ENCODE data around the gene VAMP7.

Gene VAMP7

DNA sequence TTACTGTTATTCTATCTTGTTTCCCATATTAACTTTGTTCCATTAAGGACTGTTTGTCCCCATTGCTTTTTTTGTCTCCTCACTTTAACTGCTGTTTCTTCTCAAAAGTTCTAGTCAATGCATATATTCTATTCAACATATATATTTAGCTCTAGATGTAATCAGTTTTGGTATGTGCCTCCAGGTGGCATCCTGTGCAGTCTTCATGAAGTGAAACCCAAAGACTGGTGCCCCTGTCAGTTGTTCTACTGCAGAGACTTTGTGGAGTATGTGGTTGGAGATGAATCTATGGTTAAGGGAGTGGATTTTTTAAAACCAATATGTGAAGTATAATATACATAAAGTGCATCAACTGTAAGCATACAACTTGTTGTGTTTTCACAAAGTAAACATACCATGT is 57.0 kb downstream of the VAMP7 start:
- Histone ChIP-seq H3K27me3 (ENCODE audit: control insufficient read depth, insufficient read depth, low read length) (no peaks in the 10 kb centered on the region), H3K4me3 (ENCODE audit: low read length) (no peak overlapping the region), H3K9ac (ENCODE audit: low read length) (no peak overlapping the region), H3K36me3 (ENCODE audit: control insufficient read depth, insufficient read depth, low read length) (no peaks in the 10 kb centered on the region), H3K27ac (ENCODE audit: low read depth, low read length) (no peak overlapping the region), H3K4me1 (ENCODE audit: control insufficient read depth, insufficient read depth, low read length) (no peaks in the 10 kb centered on the region)

DNA sequence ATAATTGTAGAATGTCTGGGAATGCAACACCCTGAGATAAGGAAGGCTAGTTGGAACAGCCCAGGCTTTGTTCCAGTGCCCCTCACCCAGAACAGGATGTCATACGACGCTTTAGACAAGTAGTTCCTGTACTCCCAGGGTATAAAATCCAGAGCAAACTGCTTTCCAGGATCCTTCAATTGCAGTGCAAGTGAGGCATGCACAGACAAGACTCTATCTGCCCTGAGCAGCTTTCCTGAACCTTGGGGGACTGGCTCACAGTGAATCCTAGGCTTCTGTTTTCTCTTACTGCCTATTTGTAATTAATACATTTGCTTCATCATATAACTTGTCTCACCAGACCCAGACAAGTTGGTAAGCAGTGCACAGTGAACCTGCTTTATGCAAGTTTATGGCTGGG is 68.0 kb downstream of the VAMP7 start:
- H3K4me3 ChIP-seq (ENCODE audit: low read length): no peak overlapping the region
- no peak overlapping the region for H3K9ac ChIP-seq (ENCODE audit: low read length)
- H3K36me3 ChIP-seq (ENCODE audit: control insufficient read depth, insufficient read depth, low read length): no peaks in the 10 kb centered on the region
- no peaks in the 10 kb centered on the region for H3K4me1 ChIP-seq (ENCODE audit: control insufficient read depth, insufficient read depth, low read length)
- no peak overlapping the region for H3K27ac ChIP-seq (ENCODE audit: low read depth, low read length)
- no peaks in the 10 kb centered on the region for H3K27me3 ChIP-seq (ENCODE audit: control insufficient read depth, insufficient read depth, low read length)

DNA sequence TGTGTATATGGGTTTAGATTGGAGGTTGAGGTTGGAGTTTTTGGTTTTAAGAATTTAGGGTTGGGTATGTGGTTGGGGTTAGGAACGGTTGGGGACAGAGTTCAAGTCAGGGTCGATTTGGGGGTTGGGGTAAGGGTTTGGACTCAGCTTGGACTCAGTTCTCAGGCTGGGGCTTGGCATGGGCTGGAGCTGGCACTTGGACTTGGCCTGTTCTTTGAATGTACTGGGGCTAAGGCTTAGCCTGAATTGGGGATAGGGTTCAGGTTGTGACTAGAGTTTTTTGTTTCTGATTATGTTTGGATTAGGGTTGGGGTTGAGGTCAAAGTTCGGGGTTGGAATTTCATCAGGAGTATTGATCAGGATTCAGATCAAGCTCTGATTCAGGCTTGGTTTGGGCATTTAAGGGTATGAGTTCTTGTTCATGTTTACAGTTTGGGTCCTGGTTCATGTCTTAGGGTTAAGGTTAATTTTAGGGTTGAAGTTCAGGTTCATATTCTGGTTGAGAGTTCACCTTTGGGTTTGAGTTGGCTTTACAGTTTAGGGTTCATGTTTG is 70.2 kb downstream of the VAMP7 start:
- Histone ChIP-seq H3K4me1 (ENCODE audit: control insufficient read depth, insufficient read depth, low read length) (no peaks in the 10 kb centered on the region), H3K36me3 (ENCODE audit: control insufficient read depth, insufficient read depth, low read length) (no peaks in the 10 kb centered on the region), H3K4me3 (ENCODE audit: low read length) (no peak overlapping the region), H3K27me3 (ENCODE audit: control insufficient read depth, insufficient read depth, low read length) (no peaks in the 10 kb centered on the region), H3K27ac (ENCODE audit: low read depth, low read length) (no peak overlapping the region), H3K9ac (ENCODE audit: low read length) (no peak overlapping the region)

DNA sequence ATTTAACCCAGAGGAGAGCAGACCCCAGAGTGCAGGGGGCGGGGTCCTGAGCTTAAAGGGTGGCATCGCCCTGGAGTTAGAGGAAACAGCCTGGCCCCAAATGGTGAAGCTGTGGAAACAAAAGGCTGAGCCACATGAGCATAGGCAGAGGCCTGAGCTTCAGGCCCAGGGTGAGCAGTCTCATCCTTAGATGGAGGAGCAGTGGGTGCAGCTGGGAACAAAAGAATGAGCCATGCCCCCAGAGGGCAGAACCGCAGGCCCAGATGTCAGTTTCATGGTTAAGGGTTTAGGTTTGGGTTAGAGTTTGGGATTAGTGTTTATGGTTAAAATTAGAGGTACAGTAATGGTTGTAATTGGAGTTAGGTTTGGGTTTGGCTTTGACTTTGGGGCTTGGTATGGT is 71.9 kb downstream of the VAMP7 start:
- no peak overlapping the region for H3K9ac ChIP-seq (ENCODE audit: low read length)
- H3K27me3 ChIP-seq (ENCODE audit: control insufficient read depth, insufficient read depth, low read length): no peaks in the 10 kb centered on the region
- no peaks in the 10 kb centered on the region for H3K4me1 ChIP-seq (ENCODE audit: control insufficient read depth, insufficient read depth, low read length)
- no peaks in the 10 kb centered on the region for H3K36me3 ChIP-seq (ENCODE audit: control insufficient read depth, insufficient read depth, low read length)
- no peak overlapping the region for H3K27ac ChIP-seq (ENCODE audit: low read depth, low read length)
- H3K4me3 ChIP-seq (ENCODE audit: low read length): no peak overlapping the region

DNA sequence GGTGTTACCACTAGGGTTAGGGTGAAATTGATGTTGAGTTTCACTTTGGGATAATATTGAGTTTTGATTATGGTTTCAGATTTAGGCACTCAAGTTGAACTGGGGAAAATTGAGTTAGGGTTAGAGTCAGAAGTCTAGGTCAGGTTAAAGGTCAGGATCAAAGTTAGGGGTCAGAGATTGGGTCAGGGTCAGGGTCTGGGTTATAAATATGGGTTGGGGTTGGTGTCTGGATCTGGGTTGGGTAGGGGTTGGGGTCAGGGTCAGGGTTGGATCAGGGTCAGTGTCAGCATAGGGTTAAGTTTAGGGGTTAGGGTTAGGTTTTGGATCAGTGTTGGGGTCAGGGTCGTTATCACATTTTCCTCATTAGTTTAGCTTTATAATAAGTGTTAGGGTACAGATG is 73.6 kb downstream of the VAMP7 start:
- Histone ChIP-seq H3K4me3 (ENCODE audit: low read length) (no peak overlapping the region), H3K27ac (ENCODE audit: low read depth, low read length) (no peak overlapping the region), H3K9ac (ENCODE audit: low read length) (no peak overlapping the region), H3K27me3 (ENCODE audit: control insufficient read depth, insufficient read depth, low read length) (no peaks in the 10 kb centered on the region), H3K36me3 (ENCODE audit: control insufficient read depth, insufficient read depth, low read length) (no peaks in the 10 kb centered on the region), H3K4me1 (ENCODE audit: control insufficient read depth, insufficient read depth, low read length) (no peaks in the 10 kb centered on the region)

DNA sequence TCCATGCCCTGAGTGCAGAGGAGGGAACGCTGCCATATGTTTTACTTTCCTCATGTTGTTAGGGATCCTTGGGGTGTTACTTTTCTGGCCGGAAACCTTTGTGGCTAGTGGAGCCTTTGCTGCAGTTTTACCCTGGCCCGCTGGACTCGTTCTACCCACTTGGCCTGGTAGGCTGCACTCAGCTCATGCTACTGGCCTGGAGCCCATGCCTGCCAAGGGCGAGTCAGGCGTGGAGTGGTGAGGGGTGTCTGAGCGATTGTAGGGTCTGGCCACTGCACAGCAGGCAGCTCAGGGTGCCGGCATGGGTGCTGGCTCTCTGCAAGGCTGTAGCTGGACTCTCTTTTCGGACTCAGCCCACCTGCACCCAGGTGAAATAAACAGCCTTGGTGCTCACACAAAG is 75.0 kb downstream of the VAMP7 start:
- H3K4me1 ChIP-seq (ENCODE audit: control insufficient read depth, insufficient read depth, low read length): no peaks in the 10 kb centered on the region
- no peak overlapping the region for H3K9ac ChIP-seq (ENCODE audit: low read length)
- H3K27me3 ChIP-seq (ENCODE audit: control insufficient read depth, insufficient read depth, low read length): no peaks in the 10 kb centered on the region
- no peak overlapping the region for H3K4me3 ChIP-seq (ENCODE audit: low read length)
- no peaks in the 10 kb centered on the region for H3K36me3 ChIP-seq (ENCODE audit: control insufficient read depth, insufficient read depth, low read length)
- H3K27ac ChIP-seq (ENCODE audit: low read depth, low read length): no peak overlapping the region

DNA sequence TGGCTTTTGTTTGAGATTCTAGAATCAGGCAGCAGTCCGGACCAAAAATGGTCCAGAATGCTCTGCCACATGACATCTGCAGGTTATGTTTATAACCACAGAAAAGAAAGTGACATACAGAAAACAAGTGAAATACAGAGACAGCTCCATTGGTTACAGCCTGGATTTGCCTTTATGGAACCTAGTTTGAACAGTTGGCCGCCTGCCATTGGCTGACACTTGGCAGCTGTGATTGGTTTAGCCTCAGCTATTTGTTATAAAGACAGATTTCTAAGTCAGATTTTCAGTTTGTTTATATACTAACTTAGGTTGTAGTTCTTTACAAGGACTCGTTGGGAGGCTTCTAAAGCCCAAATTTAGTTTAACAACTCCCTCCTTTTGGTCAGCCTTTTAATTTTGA is 75.5 kb downstream of the VAMP7 start:
- H3K27ac ChIP-seq (ENCODE audit: low read depth, low read length): no peak overlapping the region

DNA sequence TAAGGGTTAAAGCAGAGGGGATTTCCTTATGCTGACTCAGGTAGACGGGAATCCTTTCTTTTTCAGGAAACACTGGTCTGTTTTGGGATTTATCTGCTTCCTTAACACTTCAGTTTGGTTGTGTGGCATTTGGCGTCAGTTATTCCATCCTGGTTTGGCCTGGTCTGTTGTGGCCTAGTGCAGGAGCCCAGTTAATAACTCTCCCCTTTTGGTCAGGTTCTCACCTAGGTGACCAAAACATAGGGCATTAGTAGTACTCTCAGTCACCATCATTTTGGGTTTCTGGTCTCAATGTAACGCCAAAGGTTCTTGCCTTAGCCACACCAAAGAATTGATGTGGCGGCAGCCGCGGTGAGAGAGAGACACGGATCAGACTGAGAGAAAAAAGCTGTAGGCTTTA is 76.7 kb downstream of the VAMP7 start:
- Histone ChIP-seq H3K36me3 (ENCODE audit: control insufficient read depth, insufficient read depth, low read length) (no peaks in the 10 kb centered on the region), H3K27me3 (ENCODE audit: control insufficient read depth, insufficient read depth, low read length) (no peaks in the 10 kb centered on the region), H3K4me3 (ENCODE audit: low read length) (no peak overlapping the region), H3K9ac (ENCODE audit: low read length) (no peak overlapping the region), H3K27ac (ENCODE audit: low read depth, low read length) (no peak overlapping the region), H3K4me1 (ENCODE audit: control insufficient read depth, insufficient read depth, low read length) (no peaks in the 10 kb centered on the region)

More for the DNA sequence above, 75.5 kb downstream of the VAMP7 start:
- no peaks in the 10 kb centered on the region for H3K4me1 ChIP-seq (ENCODE audit: control insufficient read depth, insufficient read depth, low read length)
- H3K27me3 ChIP-seq (ENCODE audit: control insufficient read depth, insufficient read depth, low read length): no peaks in the 10 kb centered on the region
- no peak overlapping the region for H3K4me3 ChIP-seq (ENCODE audit: low read length)
- H3K36me3 ChIP-seq (ENCODE audit: control insufficient read depth, insufficient read depth, low read length): no peaks in the 10 kb centered on the region
- H3K9ac ChIP-seq (ENCODE audit: low read length): no peak overlapping the region

DNA sequence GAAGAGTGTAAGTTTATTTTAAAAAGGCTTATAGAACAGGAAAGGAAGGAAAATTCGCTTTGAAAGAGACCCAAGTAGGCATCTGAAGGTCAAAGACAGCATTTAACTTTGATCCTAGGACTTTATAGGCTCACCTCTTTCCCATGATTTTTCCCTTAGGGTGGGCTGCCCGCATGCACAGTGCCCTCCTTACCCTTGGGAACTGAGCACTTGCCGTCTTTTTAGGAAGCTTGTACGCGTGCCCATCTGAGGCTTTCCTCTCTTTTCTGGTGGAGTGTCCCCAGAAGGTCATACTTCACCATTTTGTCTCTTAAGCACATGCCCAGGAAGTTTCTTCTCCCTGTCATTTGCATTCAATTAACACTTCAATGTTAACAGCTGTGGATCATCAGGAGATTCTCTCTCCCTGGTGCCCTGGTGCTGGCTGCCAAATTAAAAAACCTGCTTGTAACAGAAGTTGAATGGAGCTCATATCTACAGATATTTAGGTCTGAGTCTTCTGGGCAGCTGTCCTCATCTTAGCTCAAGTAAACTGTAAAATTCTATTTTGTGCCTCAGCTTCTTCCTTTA is 78.0 kb downstream of the VAMP7 start:
- Histone ChIP-seq H3K9ac (ENCODE audit: low read length) (no peak overlapping the region), H3K27ac (ENCODE audit: low read depth, low read length) (no peak overlapping the region), H3K4me1 (ENCODE audit: control insufficient read depth, insufficient read depth, low read length) (no peaks in the 10 kb centered on the region), H3K4me3 (ENCODE audit: low read length) (no peak overlapping the region), H3K27me3 (ENCODE audit: control insufficient read depth, insufficient read depth, low read length) (no peaks in the 10 kb centered on the region), H3K36me3 (ENCODE audit: control insufficient read depth, insufficient read depth, low read length) (no peaks in the 10 kb centered on the region)

DNA sequence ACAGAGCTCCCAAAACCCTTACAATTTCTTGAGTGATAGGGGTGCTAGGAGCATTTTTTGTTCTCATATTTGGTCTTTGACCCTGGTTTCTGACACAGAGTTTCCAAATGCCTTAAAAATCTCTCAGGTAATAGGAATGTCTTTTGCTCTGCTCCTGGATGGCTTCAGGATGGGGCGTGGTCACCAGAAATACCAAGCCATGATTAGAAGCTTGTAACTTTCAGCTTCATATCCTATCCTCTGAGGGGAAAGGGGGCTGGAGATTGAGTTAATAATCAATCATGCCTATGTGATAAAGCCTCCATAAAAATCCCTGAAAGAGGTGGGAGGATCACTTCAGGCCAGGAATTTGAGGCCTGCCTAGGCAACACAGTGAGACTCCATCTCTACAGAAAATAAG is 81.8 kb downstream of the VAMP7 start:
- Histone ChIP-seq H3K27ac (ENCODE audit: low read depth, low read length) (no peak overlapping the region), H3K36me3 (ENCODE audit: control insufficient read depth, insufficient read depth, low read length) (no peaks in the 10 kb centered on the region), H3K9ac (ENCODE audit: low read length) (no peak overlapping the region), H3K4me1 (ENCODE audit: control insufficient read depth, insufficient read depth, low read length) (no peaks in the 10 kb centered on the region), H3K27me3 (ENCODE audit: control insufficient read depth, insufficient read depth, low read length) (no peaks in the 10 kb centered on the region), H3K4me3 (ENCODE audit: low read length) (no peak overlapping the region)

DNA sequence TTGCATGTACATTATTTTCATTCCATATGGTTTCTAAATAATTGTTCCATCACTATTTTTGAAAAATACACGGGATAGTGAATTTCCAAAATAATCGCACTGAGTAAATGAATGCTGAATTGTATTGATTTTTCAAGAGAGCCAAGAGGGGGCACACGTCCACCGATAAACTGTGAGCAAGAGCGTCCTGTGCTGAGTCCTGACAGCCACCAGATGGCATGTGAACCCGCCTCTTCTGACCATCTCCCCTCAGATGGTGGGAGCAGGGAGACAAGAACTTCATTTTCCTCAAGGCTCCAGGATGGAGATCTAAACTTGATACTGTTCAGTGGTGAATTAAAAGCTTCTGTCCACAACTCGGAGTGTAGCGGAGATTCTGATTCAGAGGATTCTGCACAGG is 85.7 kb downstream of the VAMP7 start:
- Histone ChIP-seq H3K27me3 (ENCODE audit: control insufficient read depth, insufficient read depth, low read length) (no peaks in the 10 kb centered on the region), H3K4me1 (ENCODE audit: control insufficient read depth, insufficient read depth, low read length) (no peaks in the 10 kb centered on the region), H3K9ac (ENCODE audit: low read length) (no peak overlapping the region), H3K36me3 (ENCODE audit: control insufficient read depth, insufficient read depth, low read length) (no peaks in the 10 kb centered on the region), H3K27ac (ENCODE audit: low read depth, low read length) (no peak overlapping the region), H3K4me3 (ENCODE audit: low read length) (no peak overlapping the region)

DNA sequence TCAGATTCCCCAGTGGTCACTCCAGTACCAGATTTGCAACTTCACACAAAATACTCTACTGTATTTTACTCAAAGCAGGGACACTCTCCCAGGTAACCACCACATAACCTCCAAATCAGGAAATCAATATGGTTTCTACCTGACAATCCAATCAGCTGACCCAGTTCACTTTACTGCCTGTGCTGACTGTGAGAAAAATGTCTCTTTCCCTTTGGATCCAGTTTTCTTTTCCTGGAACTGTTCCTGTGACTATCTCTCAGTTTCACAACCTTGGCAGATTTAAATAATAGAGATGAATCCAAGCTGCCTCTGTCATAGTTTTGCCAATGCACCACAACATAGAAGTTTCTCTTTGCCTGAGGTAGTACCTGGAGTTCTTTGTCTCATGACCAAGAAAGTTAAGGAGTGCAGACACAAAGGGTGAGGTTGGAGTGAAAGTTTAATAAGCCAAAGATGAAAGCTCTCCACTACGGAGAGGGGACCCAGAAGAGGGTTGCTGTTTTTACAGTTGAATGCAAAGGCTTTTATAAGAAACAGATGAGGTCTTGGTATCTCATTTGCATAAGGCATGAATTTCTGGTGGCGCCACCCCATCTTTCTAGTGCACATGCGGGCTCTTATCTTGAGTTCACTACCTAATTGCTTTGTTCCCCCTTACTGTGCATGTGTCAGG is 86.6 kb downstream of the VAMP7 start:
- Histone ChIP-seq H3K36me3 (ENCODE audit: control insufficient read depth, insufficient read depth, low read length) (no peaks in the 10 kb centered on the region), H3K4me3 (ENCODE audit: low read length) (no peak overlapping the region), H3K4me1 (ENCODE audit: control insufficient read depth, insufficient read depth, low read length) (no peaks in the 10 kb centered on the region), H3K9ac (ENCODE audit: low read length) (no peak overlapping the region), H3K27me3 (ENCODE audit: control insufficient read depth, insufficient read depth, low read length) (no peaks in the 10 kb centered on the region), H3K27ac (ENCODE audit: low read depth, low read length) (no peak overlapping the region)

DNA sequence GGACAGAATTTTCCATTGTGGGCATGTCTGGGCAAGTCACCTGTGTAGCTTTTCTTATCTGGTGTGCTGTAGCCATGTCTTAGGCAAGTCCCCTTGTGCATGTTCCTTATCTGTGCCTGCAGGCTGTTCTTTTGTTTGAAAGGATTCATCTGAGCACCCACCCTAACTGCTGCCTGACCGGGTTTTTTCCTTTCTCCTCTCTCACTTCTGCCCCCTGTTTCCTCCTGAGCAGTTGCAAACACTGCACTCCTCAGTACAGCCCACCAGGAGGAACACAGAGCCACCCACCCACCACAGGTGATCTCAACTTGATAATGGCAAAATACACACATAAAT is 87.1 kb downstream of the VAMP7 start:
- H3K4me3 ChIP-seq (ENCODE audit: low read length): no peak overlapping the region
- no peaks in the 10 kb centered on the region for H3K36me3 ChIP-seq (ENCODE audit: control insufficient read depth, insufficient read depth, low read length)
- H3K27me3 ChIP-seq (ENCODE audit: control insufficient read depth, insufficient read depth, low read length): no peaks in the 10 kb centered on the region
- H3K9ac ChIP-seq (ENCODE audit: low read length): no peak overlapping the region
- no peaks in the 10 kb centered on the region for H3K4me1 ChIP-seq (ENCODE audit: control insufficient read depth, insufficient read depth, low read length)
- H3K27ac ChIP-seq (ENCODE audit: low read depth, low read length): no peak overlapping the region

All from rectal smooth muscle tissue (tissue), 1 donor.